Lower leg skin (tissue), 3 donors: ENCODE data around the gene MRPL23.

Experiments
- POLR2A ChIP-seq, 2 donors: fragments of 450-650 bp; IDR thresholded peaks; one replicate each; pipeline ENCODE4 v1.6.1; 2016 to 2017; ENCODE audit warnings: antibody characterized with exemption in 2 of 2, mild to moderate bottlenecking in 1 of 2, moderate library complexity in 1 of 2
- TF ChIP-seq, protein P1 (sequence below), 3 donors: fragments of 450-650 bp; IDR thresholded peaks; one replicate each; pipeline ENCODE4 v1.5.1; 2016; ENCODE audit warnings: antibody characterized with exemption in 3 of 3, mild to moderate bottlenecking in 3 of 3, moderate library complexity in 2 of 3

DNA sequence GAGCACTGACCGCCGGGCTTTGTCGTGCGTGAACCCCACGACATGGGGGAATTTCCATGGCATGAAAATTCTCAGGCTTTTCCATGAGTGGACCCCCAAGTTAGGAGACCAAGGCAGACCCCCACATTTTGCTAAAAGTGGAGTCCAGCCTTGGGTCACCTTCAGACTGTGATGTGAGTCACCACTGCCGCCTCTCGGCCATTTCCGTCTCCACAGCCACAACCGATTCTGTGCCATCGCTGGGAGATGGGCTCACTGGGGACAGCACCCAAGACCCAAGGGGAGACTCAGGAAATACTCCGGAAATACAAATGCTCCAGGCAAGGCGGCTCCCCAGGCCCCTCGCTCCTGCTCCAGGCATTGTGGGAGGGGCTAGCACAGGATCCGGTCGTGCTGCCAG is 51.7 kb downstream of the MRPL23 start:
- TF ChIP-seq, protein P1, sequence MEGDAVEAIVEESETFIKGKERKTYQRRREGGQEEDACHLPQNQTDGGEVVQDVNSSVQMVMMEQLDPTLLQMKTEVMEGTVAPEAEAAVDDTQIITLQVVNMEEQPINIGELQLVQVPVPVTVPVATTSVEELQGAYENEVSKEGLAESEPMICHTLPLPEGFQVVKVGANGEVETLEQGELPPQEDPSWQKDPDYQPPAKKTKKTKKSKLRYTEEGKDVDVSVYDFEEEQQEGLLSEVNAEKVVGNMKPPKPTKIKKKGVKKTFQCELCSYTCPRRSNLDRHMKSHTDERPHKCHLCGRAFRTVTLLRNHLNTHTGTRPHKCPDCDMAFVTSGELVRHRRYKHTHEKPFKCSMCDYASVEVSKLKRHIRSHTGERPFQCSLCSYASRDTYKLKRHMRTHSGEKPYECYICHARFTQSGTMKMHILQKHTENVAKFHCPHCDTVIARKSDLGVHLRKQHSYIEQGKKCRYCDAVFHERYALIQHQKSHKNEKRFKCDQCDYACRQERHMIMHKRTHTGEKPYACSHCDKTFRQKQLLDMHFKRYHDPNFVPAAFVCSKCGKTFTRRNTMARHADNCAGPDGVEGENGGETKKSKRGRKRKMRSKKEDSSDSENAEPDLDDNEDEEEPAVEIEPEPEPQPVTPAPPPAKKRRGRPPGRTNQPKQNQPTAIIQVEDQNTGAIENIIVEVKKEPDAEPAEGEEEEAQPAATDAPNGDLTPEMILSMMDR (IDR thresholded peaks at IDR 0.05), result no peak
- no peak for TF ChIP-seq POLR2A (IDR thresholded peaks at IDR 0.05)
